Measurements from ENCODE around the gene MFF. TPM values are rescaled to one million over a fixed set of nuclear protein-coding genes. Genes with fewer than 3 reads are reported as not detected.

MFF gene
- total and polyA plus RNA-seq, 2 of the 8 experiments (the other 6 are each of a cell fraction or from before 2014, with no cell fraction given), result 36.2 to 86.8 TPM

- Histone ChIP-seq H3K9ac (replicated peaks in 1 of 4; ENCODE audit: extremely low read depth in 1 of 4, low read depth in 3 of 4, low read length in 3 of 4) (no peak overlapping the region), H3K27ac (ENCODE audit: low read depth, low read length) (no peak overlapping the region), H3K79me1 (ENCODE audit: low read depth, low read length) (no peaks in the 10 kb centered on the region), H2AK5ac (ENCODE audit: low read depth, low read length) (no peak overlapping the region), H4K5ac (ENCODE audit: insufficient read length, low read depth, low read length) (no peak overlapping the region), H3K4me2 (ENCODE audit: insufficient read depth in 1 of 2, low read depth in 2 of 2, low read length in 2 of 2) (no peak overlapping the region), H4K8ac (ENCODE audit: extremely low read depth, insufficient read depth, low read length) (no peak overlapping the region), H3K36me3 (ENCODE audit: control insufficient read depth in 2 of 4, insufficient read depth in 4 of 4, low read length in 3 of 4) (no peaks in the 10 kb centered on the region), H3K9me3 (ENCODE audit: insufficient read depth in 2 of 2, low read depth in 1 of 2, low read length in 1 of 2) (no peaks in the 10 kb centered on the region), H3K23me2 (ENCODE audit: low read depth, low read length) (no peaks in the 10 kb centered on the region), H3K23ac (ENCODE audit: insufficient read length) (no peak overlapping the region), H3K4ac (replicated peaks; ENCODE audit: insufficient read length, low read depth, low read length) (no peak overlapping the region), H4K91ac (replicated peaks; ENCODE audit: insufficient read length, low read length) (no peak overlapping the region), H2BK15ac (ENCODE audit: low read length) (no peak overlapping the region), H2BK12ac (ENCODE audit: low read depth, low read length) (no peak overlapping the region), H2AFZ (ENCODE audit: low read length) (no peak overlapping the region), H2BK5ac (ENCODE audit: low read depth, low read length) (no peak overlapping the region), H3K4me1 (replicated peaks in 1 of 4; ENCODE audit: control insufficient read depth in 3 of 4, insufficient read depth in 4 of 4, low read length in 3 of 4) (no peaks in the 10 kb centered on the region; a peak in 1 of 7 replicates), H3K27me3 (replicated peaks in 1 of 4; ENCODE audit: control insufficient read depth in 3 of 4, extremely low read depth in 1 of 4, insufficient read depth in 3 of 4, low read length in 3 of 4) (no peaks in the 10 kb centered on the region), H3K79me2 (ENCODE audit: control insufficient read depth in 1 of 2, insufficient read depth in 2 of 2, low read length in 2 of 2) (no peaks in the 10 kb centered on the region), H2BK20ac (ENCODE audit: low read length) (no peak overlapping the region), H3K56ac (replicated peaks; ENCODE audit: insufficient read length, low read depth, low read length) (no peak overlapping the region), H4K20me1 (replicated peaks in 1 of 2; ENCODE audit: control insufficient read depth in 1 of 2, insufficient read depth in 2 of 2, low read length in 2 of 2) (no peaks in the 10 kb centered on the region), H2BK120ac (replicated peaks; ENCODE audit: low read depth, low read length) (no peak overlapping the region), H3K14ac (ENCODE audit: insufficient read length) (no peak overlapping the region), H3K18ac (ENCODE audit: extremely low read depth, low read length) (no peak overlapping the region; the same call in 1 of the 2 replicates), H3K4me3 (ENCODE audit: extremely low read depth in 1 of 4, insufficient read depth in 2 of 4, low read depth in 3 of 4, low read length in 4 of 4) (no peak overlapping the region)
- WGBS, 2 experiments (ENCODE audit: extremely low coverage in 1 of 2, insufficient coverage in 1 of 2, insufficient read length in 1 of 2, insufficient replicate concordance in 2 of 2, low coverage in 1 of 2, low lambda C conversion rate in 2 of 2, missing lambda C conversion rate in 1 of 2), result 79% methylated on average over 2 of the region's 2 CpGs; no CpG with 5 or more reads in 1 of the 2 experiments
- POLR2A ChIA-PET (ENCODE audit: partially characterized antibody), result interaction anchor here (1.0 kb wide), 1 partner anchor 16 kb away, joined by 3 read pairs; no protein-coding TSS in a partner anchor
- CTCF ChIA-PET (ENCODE audit: partially characterized antibody), result interaction anchor here (2.3 kb wide), 1 partner anchor 11 kb away, joined by 6 read pairs; no protein-coding TSS in a partner anchor
- FAIRE-seq (no peak), DNase-seq (ENCODE audit: low read depth in 1 of 2, low spot score in 2 of 2) (no peak)
- TF ChIP-seq SP4 (IDR thresholded peaks at IDR 0.05; ENCODE audit: low read length) (no peak), CREB1 (IDR thresholded peaks at IDR 0.05) (no peak), RBBP5 (IDR thresholded peaks at IDR 0.05; ENCODE audit: borderline replicate concordance, low read depth, low read length) (no peak), RAD21 (IDR thresholded peaks at IDR 0.05 in 1 of 2, conservative IDR thresholded peaks at IDR 0.05 in 1 of 2; ENCODE audit: low read depth in 2 of 2, low read length in 2 of 2) (no peak), USF2 (IDR thresholded peaks at IDR 0.05; ENCODE audit: low read length) (no peak), MAX (IDR thresholded peaks at IDR 0.05) (no peak), NRF1 (IDR thresholded peaks at IDR 0.05; ENCODE audit: low read depth, low read length) (no peak), EZH2 (IDR thresholded peaks at IDR 0.05; ENCODE audit: low read depth, low read length, severe bottlenecking) (no peak), POU5F1 (IDR thresholded peaks at IDR 0.05; ENCODE audit: low read depth, low read length) (no peak), SP1 (IDR thresholded peaks at IDR 0.05; ENCODE audit: low read depth, low read length) (no peak), NANOG (IDR thresholded peaks at IDR 0.05; ENCODE audit: insufficient read depth, low read depth, low read length, poor library complexity, severe bottlenecking) (no peak), TCF12 (IDR thresholded peaks at IDR 0.05; ENCODE audit: low read depth, low read length) (no peak), GTF2F1 (IDR thresholded peaks at IDR 0.05; ENCODE audit: borderline replicate concordance, low read depth, low read length) (no peak)
Observed at GRCh38 chr2:227394401-227394800, 69.3 kb downstream of the MFF start.

All from H1 (cell line).